ENCODE data around the gene MRTFB.
A peak's percentile ranks its signal among the peaks of the same experiment; 100 is the strongest.

The MRTFB gene

GRCh38 chr16:14241631-14242030, 170.5 kb downstream of the MRTFB start:
- no peak overlapping the region for H3K4me3 ChIP-seq (ENCODE audit: low read depth, low read length)
- POLR2A ChIA-PET, result no interaction called here
- CTCF ChIA-PET, result interaction anchor here (3.3 to 4.6 kb wide), 3 partner anchors 9 to 322 kb away, joined by 15 to 26 read pairs (median 25); partner anchors contain the start of gene ERCC4
- TF ChIP-seq CTCF (IDR thresholded peaks at IDR 0.05; ENCODE audit: insufficient read depth, low read length, missing control alignments), result no peak
- DNase-seq (ENCODE audit: low read depth, low spot score), result no peak

- no peak overlapping the region for H3K4me3 ChIP-seq (ENCODE audit: low read depth, low read length)
- POLR2A ChIA-PET, result no interaction called here
- CTCF ChIA-PET, result interaction anchor here (4.6 kb wide), 1 partner anchor 8 kb away, joined by 26 read pairs; no protein-coding TSS in a partner anchor
- DNase-seq (ENCODE audit: low read depth, low spot score), result no peak
- no peak for TF ChIP-seq CTCF (IDR thresholded peaks at IDR 0.05; ENCODE audit: insufficient read depth, low read length, missing control alignments)
Measured at GRCh38 chr16:14242769-14243168, 171.7 kb downstream of the MRTFB start.

DNA sequence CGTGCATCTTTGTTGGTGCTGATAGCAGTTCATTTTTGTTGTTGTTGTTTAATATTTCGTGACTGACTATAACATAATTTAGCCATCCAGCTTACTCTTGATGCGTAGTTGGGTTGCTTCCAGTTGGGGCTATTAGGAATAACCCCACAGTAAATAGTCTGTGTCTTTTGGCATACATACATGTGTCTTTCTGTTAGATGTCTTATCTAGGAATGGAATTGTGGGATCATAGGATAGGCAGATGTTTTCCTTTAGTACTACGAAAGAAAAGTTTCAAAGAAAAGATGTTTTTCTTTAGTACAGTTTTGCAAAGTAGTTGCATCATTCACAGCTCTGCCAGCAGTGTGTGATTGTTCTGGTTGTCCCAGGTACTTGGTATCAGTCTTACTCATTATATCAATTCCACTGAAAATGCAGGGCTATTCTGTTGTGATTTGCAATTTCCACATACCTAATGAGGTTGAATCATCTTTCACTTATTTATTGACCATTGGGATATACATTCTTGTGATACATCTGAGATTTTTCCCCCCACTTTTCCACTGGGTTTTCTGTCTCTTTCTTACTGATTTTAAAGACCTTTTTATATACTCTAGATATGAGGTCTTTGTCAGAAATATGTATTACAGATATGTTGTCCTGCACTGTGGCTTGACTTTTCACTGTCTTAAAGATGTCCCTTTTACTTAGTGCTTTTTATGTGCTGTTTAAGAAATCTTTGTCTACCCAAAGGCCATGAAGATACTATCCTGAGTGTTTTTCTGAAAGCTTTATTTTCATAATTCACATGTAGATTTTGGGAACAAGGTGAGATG, 173.3 kb downstream of the MRTFB start:
- no peak for DNase-seq (ENCODE audit: low read depth, low spot score)
- ChIA-PET POLR2A (interaction anchor here (0.7 kb wide), 1 partner anchor 283 kb away, joined by 3 read pairs; no protein-coding TSS in a partner anchor), CTCF (interaction anchor here (2.2 to 4.3 kb wide), 3 partner anchors 8 to 325 kb away, joined by 7 to 33 read pairs (median 10); partner anchors contain the start of gene ERCC4)
- no peak overlapping the region for H3K4me3 ChIP-seq (ENCODE audit: low read depth, low read length)
- TF ChIP-seq CTCF (IDR thresholded peaks at IDR 0.05; ENCODE audit: insufficient read depth, low read length, missing control alignments), result no peak

DNA sequence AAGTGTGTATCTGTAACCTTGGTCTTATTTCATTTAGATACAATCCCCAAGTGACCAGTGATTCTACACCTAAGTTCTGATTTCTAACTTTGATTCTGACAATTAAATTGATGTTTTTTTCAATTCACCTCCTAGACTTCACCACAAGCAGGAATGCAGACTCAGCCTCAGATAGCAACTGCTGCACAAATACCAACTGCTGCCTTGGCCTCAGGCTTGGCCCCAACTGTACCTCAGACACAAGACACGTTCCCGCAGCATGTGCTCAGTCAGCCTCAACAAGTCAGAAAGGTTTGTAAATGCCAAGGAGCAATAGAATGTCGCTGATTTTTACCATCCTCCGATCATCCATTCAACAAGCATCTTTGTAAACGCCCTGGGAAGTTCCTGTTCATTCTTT, 177.7 kb downstream of the MRTFB start:
- DNase-seq (ENCODE audit: low read depth, low spot score), result no peak
- ChIA-PET POLR2A (no interaction called here), CTCF (interaction anchor here (1.0 to 5.0 kb wide), 18 partner anchors 8 to 351 kb away, joined by 3 to 48 read pairs (median 6); no protein-coding TSS in a partner anchor)
- TF ChIP-seq CTCF (IDR thresholded peaks at IDR 0.05; ENCODE audit: insufficient read depth, low read length, missing control alignments), result no peak
- no peak overlapping the region for H3K4me3 ChIP-seq (ENCODE audit: low read depth, low read length)

GRCh38 chr16:14249291-14250032, 178.3 kb downstream of the MRTFB start:
- DNase-seq (ENCODE audit: low read depth, low spot score), result no peak
- H3K4me3 ChIP-seq (ENCODE audit: low read depth, low read length), result no peak overlapping the region
- POLR2A ChIA-PET, result no interaction called here
- CTCF ChIA-PET, result interaction anchor here (0.6 to 5.0 kb wide), 38 partner anchors 9 to 396 kb away, joined by 3 to 55 read pairs (median 4); partner anchors contain the start of genes ERCC4 and PARN
- peak; percentile 71 for TF ChIP-seq CTCF (IDR thresholded peaks at IDR 0.05; ENCODE audit: insufficient read depth, low read length, missing control alignments)

DNA sequence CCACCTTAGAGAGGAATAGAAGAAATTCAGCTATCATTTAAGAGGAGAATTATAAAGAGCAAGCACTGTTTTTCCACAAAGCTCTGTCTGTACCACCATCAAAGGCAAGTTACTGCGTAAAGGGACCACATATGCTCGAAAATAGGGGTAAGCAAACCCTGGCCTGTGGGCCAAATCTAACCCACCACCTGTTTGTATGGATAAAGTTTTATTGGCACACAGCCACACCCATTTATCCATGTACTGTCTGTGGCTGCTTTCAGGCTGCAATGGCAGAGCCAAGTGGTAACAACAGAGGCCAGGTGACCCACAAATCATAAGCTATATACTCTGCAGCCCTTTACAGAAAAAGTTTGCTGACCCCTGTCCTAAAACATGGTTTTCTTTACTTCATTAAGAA, 180.3 kb downstream of the MRTFB start:
- no peak for DNase-seq (ENCODE audit: low read depth, low spot score)
- no peak overlapping the region for H3K4me3 ChIP-seq (ENCODE audit: low read depth, low read length)
- POLR2A ChIA-PET, result no interaction called here
- TF ChIP-seq CTCF (IDR thresholded peaks at IDR 0.05; ENCODE audit: insufficient read depth, low read length, missing control alignments), result no peak
- CTCF ChIA-PET, result interaction anchor here (0.6 to 5.0 kb wide), 14 partner anchors 7 to 347 kb away, joined by 3 to 55 read pairs (median 6); partner anchors contain the start of gene ERCC4
